IgD-negative memory B cell (primary cell): ENCODE results near the gene ACVR1B. TPM values are rescaled to one million over a fixed set of nuclear protein-coding genes. Genes with fewer than 3 reads are reported as not detected.
A peak's percentile ranks its signal among the peaks of the same experiment; 100 is the strongest.

Experiments used
- H3K27ac Mint-ChIP-seq, 3 donors: one replicate each; pipeline ENCODE4 v1.8.0; 2020 to 2022; ENCODE audit warnings: mild to moderate bottlenecking in 3 of 3, mixed read lengths in 3 of 3, moderate library complexity in 1 of 3
- H3K27me3 Mint-ChIP-seq: one replicate; pipeline ENCODE4 v1.8.0; 2021; ENCODE audit warnings: mixed read lengths
- H3K36me3 Mint-ChIP-seq: one replicate; pipeline ENCODE4 v1.8.0; 2020; ENCODE audit warnings: mild to moderate bottlenecking, mixed read lengths
- H3K4me1 Mint-ChIP-seq, 3 donors: one replicate each; pipeline ENCODE4 v1.8.0; 2020 to 2022; ENCODE audit warnings: mixed read lengths in 3 of 3, mild to moderate bottlenecking in 1 of 3
- H3K4me3 Mint-ChIP-seq, 4 donors: one replicate each; pipeline ENCODE4 v1.8.0; 2020 to 2022; ENCODE audit warnings: mild to moderate bottlenecking in 4 of 4, mixed read lengths in 4 of 4, moderate library complexity in 3 of 4
- H3K9me3 Mint-ChIP-seq, 3 donors: one replicate each; pipeline ENCODE4 v1.8.0; 2020 to 2021; ENCODE audit warnings: mixed read lengths in 3 of 3, mild to moderate bottlenecking in 1 of 3
- polyA plus RNA-seq: library from polyadenylated mRNA; unstranded; fragments of 300-500 nt; fragmentation: Illumina TruSeq; gene quantifications from one replicate; pipeline ENCODE4 v1.2.3, GENCODE V29; 2021

ACVR1B gene
- polyA plus RNA-seq: 0.90 TPM

DNA sequence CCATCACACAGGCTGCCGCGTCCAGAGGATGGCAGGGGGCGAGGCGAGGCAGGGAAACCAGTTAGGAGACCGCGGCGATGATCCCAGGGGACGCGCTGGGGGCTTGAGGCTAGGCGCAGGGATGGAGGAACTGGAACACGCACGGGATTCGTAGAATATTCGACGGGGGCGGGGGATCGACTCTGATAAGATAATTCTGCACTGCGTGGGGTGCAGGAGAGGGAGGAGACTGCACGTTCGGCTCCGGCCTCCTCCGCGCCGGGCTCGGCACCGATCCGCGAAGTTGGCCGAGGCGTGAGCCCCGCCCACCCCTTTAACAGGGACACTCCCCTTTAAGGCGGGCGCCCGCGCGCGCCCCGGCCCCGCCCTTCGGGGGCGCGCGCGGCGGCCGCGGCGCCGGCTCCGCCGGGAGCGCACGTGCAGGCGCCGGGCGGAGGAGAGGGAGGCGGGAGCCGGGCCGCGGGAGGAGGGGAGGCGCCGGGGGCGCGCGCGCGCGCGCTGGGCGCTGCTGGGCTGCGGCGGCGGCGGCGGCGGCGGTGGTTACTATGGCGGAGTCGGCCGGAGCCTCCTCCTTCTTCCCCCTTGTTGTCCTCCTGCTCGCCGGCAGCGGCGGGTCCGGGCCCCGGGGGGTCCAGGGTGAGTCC is at the start of gene ACVR1B:
ACVR1B (plus strand) TSS at position 501 of the 644 bp plus-strand sequence; CDS start at position 546, 45 bp downstream.
- Mint-ChIP-seq H3K27ac (peak within 1 kb of the TSS; percentile 48 to 89 (median 48)), H3K4me3 (peak within 1 kb of the TSS; percentile 90 to 95 (median 94)), H3K9me3 (peaks cover 0 to 3% (median 0%) of the 10 kb centered on the region in 3 donors), H3K36me3 (peaks cover 3% of the 10 kb centered on the region), H3K27me3 (peaks cover 12% of the 10 kb centered on the region), H3K4me1 (peaks cover 9 to 13% (median 10%) of the 10 kb centered on the region in 3 donors)

DNA sequence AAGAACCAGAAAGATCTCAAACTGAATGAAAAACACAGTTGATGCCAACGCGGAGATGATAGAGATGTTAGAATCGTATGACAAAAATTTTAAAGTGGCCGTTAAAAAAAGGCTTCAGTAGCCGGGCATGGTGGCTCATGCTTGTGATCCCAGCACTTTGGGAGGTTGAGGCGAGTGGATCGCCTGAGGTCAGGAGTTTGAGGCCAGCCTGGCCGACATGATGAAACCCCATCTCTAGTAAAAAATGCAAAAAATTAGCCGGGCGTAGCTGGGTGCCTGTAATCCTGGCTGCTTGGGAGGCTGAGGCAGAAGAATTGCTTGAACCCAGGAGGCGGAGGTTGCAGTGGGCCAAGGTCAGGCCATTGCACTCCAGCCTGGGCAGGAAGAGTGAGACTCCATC is 49.6 kb upstream of the ACVR1B start:
- no peaks in the 10 kb centered on the region for H3K4me1 Mint-ChIP-seq
- H3K36me3 Mint-ChIP-seq: no peaks in the 10 kb centered on the region
- no peak overlapping the region for H3K27ac Mint-ChIP-seq
- H3K9me3 Mint-ChIP-seq: peaks cover 0 to 2% (median 0%) of the 10 kb centered on the region in 3 donors
- peaks cover 19% of the 10 kb centered on the region for H3K27me3 Mint-ChIP-seq
- no peak overlapping the region for H3K4me3 Mint-ChIP-seq

DNA sequence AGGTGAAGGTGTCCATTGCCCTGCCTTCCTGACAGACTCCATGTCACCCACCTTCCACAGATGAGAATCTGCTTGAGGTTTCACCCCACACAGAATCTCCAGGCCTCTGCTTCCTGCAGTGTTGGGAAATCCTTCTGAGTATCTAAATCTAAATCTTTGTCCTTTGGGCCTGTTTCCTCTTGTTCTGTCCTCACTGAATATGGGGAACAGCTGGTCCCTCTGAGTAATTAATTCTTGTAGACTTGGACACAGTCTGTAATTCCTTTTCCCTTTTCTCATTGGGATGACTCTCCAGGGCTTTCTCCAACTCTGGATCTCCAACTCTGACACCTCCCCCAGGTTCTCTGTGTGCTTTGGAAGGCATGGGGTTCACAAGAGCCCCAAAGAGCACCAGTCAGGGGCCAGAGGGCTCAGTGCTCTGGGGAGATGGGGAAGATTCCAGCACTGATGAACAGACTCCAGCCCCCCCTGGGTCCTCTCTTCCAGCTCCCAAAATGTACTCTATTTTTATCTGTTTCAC is 46.5 kb upstream of the ACVR1B start:
- H3K27me3 Mint-ChIP-seq: peaks cover 28% of the 10 kb centered on the region
- no peaks in the 10 kb centered on the region for H3K9me3 Mint-ChIP-seq
- no peaks in the 10 kb centered on the region for H3K36me3 Mint-ChIP-seq
- no peaks in the 10 kb centered on the region for H3K4me1 Mint-ChIP-seq
- H3K4me3 Mint-ChIP-seq: no peak overlapping the region
- no peak overlapping the region for H3K27ac Mint-ChIP-seq

DNA sequence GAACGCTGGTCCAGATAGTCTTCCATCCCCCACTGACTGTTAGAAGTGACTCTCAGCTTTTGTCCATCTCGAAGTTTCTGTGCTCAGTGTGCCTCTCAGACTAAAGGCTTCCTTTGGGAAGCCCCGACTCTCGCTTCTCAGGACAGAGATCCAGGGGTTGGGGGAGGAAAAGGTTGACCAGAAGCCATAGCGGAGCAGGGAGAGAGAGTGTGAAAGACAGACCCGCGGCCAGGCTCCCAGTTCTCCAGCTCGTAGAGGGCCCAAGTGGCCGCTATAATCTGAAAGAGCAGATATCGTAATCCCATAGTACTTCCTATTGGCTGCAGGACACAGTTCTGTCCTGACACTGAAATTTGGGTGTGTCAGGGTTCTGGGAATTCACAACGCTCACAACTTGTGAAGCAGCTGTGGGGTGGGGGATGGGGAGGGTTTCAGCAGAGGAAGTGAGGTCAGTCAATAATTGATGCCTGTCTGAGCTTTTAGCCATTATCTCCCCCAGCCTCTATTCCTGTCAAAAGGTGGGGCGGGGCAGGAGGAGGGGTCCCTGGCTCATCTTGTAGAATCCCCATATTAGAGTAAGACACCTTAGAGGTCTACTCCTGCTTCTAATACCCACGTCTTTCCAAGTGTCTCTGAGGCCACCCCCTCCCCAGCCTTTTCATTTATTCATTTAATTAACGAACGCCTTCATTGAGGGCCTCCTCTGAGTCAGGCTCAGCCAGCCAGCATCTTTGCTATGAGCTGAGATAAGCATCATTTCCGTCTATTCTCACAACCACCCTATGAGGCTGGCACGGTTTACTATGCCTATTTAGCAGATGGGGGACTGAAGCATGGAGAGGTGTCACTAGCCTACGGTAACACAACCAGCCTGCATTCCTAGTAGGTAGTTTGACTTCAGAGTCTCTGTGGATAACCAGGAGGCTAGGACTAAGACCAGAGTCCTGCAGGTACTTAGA is 45.7 kb upstream of the ACVR1B start:
- H3K36me3 Mint-ChIP-seq: peaks cover 1% of the 10 kb centered on the region
- H3K27me3 Mint-ChIP-seq: peaks cover 28% of the 10 kb centered on the region
- no peaks in the 10 kb centered on the region for H3K4me1 Mint-ChIP-seq
- no peak overlapping the region for H3K27ac Mint-ChIP-seq
- H3K4me3 Mint-ChIP-seq: no peak overlapping the region
- H3K9me3 Mint-ChIP-seq: no peaks in the 10 kb centered on the region

DNA sequence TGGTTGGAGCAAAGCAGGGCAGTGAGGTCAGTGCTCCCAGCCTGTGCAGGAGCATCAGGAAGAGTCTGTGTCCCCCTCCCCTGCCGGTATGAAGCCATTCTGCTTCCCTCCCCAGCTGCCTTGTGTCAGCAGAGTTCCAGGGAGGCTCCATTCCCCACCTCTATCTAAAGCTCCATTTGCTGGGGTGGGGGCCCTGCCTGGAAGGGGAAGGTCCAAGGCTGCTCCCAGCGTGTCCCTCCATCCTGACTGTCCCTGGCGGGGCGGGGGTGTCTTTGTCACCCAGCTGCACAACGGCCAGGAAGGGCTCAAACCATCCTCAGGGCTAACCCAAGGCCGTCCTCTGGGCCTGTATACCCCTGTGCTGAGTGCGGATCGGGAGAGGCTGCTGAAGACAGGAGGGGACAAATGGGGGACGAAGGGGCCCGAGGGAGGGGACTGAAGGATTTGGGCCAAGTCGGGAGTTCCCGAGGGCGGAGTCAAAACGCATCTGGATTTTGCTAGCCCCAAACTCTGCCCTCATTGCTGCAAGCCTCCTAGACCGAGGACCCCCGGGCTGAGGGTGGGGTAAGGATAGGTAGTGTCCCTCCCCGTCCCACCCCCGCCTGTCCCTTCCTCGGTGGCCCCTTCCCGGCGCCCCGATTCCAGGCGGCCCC is 44.9 kb upstream of the ACVR1B start:
- H3K4me3 Mint-ChIP-seq: no peak overlapping the region

DNA sequence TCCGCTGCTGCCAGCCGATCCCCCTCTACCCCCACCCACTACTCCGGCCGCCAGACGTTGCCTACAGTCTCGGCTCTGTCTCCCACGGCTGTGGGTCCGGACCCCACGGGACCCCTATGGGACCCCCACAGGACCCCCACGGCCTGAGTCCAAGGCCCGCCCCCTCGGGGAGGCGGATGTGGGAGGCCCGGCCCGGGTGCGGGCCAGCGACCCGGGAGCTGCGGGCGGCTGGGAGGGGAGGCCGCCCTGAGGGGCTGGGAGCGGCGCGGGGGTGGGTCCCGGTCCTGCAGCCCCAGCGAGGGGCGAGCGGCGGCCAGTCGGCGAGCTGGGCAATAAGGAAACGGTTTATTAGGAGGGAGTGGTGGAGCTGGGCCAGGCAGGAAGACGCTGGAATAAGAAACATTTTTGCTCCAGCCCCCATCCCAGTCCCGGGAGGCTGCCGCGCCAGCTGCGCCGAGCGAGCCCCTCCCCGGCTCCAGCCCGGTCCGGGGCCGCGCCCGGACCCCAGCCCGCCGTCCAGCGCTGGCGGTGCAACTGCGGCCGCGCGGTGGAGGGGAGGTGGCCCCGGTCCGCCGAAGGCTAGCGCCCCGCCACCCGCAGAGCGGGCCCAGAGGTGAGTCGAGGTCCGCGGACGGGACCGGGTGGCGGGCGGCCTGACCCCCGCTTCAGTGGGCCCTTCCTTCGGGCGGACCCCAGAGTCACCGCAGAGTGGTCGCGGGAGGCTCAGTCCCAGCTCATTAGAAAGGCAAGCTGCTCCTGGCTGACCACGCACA is 44.2 kb upstream of the ACVR1B start, which contains the start of gene ACVRL1:
ACVRL1 (plus strand) TSS at position 422 of the 773 bp plus-strand sequence. CDS start 4,971 bp downstream, outside the sequence.
- Mint-ChIP-seq H3K4me1 (no peaks in the 10 kb centered on the region), H3K27ac (no peak within 1 kb of the TSS), H3K27me3 (peaks cover 36% of the 10 kb centered on the region), H3K4me3 (peak within 1 kb of the TSS in 1 of 4 donors; percentile 52), H3K9me3 (no peaks in the 10 kb centered on the region), H3K36me3 (peaks cover 1% of the 10 kb centered on the region)

More for the DNA sequence above, 44.9 kb upstream of the ACVR1B start:
- Mint-ChIP-seq H3K4me1 (no peaks in the 10 kb centered on the region), H3K36me3 (peaks cover 1% of the 10 kb centered on the region), H3K27me3 (peaks cover 33% of the 10 kb centered on the region), H3K27ac (no peak overlapping the region), H3K9me3 (no peaks in the 10 kb centered on the region)

DNA sequence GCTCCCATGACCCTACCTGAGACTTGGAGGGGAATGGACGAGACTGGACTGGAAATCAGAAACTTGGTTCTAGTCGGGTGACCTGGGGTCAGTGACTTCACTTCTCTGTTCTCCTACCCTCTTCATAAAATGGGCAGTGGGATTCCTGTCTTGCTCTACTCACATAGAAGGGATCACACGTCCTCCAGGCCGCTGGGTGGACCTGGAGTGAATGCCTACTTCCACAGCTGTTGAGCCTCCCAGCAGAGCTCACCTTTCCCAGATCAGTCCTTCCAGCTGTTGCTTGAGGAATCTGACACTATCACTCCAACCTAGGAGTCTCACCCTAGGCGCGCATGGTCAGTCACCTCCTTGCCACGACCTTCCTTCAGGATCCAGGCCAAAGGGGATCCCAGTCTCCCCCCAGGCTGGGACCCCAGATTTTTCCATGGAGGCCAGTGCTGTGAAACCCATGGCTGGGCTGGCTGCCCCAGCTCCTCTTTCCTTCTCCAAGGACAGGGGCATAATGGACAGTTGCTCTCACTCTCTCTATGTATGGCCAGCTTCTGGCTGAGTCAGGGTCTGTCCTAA is 43.6 kb upstream of the ACVR1B start:
- peak overlapping the region in 1 of 4 donors; percentile 52 for H3K4me3 Mint-ChIP-seq
- no peaks in the 10 kb centered on the region for H3K9me3 Mint-ChIP-seq
- H3K27ac Mint-ChIP-seq: no peak overlapping the region
- peaks cover 0 to 2% (median 0%) of the 10 kb centered on the region in 3 donors for H3K4me1 Mint-ChIP-seq
- peaks cover 37% of the 10 kb centered on the region for H3K27me3 Mint-ChIP-seq
- H3K36me3 Mint-ChIP-seq: peaks cover 1% of the 10 kb centered on the region

DNA sequence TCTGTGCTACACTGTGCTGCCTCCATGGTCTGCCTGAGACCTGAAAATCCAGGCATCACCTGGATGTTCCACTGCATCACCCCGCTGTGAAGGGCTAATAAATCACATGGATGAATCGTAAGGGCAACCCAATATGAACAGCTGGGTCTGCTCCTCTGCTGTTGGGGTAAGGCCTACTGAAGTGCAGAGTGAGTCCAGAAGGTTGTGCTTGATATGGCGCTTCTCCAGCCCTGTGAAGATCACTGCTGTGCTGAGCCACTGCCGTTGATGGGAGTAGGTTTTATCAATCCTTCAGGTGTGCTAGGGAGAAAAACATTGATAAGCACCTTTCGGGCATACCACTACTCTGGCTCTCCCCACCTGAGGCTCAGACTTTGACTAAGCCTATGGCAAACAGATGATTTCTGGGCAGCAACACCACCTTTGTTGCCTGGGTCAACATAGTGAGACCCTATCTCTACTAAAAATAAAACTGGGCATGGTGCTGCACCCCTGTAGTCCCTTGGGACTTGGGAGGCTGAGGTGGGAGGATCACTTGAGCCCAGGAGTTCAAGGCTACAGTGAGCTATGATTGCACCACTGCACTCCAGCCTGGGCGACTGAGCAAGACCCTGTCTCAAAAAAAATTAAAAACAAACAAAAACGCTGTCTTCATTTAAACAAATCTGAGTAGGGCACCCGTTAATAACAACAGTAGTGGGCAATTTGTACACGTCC is 42.5 kb upstream of the ACVR1B start:
- Mint-ChIP-seq H3K4me3 (no peak overlapping the region), H3K36me3 (peaks cover 1% of the 10 kb centered on the region), H3K9me3 (no peaks in the 10 kb centered on the region), H3K27me3 (peaks cover 38% of the 10 kb centered on the region), H3K4me1 (peaks cover 0 to 2% (median 0%) of the 10 kb centered on the region in 3 donors), H3K27ac (no peak overlapping the region)

DNA sequence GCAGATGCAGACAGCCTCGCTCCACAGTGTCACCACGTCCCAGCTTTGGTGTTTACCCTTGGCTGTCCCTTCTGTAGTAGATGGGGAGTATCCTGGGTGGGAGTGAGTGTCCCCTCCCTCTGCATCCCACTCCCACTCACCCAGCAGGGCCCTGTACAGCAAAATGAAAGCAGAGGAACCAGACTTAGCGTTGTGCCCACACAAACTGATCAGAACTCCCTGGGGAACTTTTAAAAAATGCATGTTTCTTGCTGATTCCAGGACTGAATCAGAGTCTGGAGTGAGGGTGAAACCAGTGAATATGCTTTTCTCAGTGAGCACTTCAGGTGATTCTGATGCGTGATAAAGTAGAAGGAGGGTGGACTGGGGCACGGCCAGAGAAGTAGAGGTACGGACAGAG is 41.3 kb upstream of the ACVR1B start:
- H3K9me3 Mint-ChIP-seq: no peaks in the 10 kb centered on the region
- H3K36me3 Mint-ChIP-seq: peaks cover 1% of the 10 kb centered on the region
- no peak overlapping the region for H3K27ac Mint-ChIP-seq
- H3K27me3 Mint-ChIP-seq: peaks cover 38% of the 10 kb centered on the region
- no peak overlapping the region for H3K4me3 Mint-ChIP-seq
- peaks cover 0 to 2% (median 0%) of the 10 kb centered on the region in 3 donors for H3K4me1 Mint-ChIP-seq

DNA sequence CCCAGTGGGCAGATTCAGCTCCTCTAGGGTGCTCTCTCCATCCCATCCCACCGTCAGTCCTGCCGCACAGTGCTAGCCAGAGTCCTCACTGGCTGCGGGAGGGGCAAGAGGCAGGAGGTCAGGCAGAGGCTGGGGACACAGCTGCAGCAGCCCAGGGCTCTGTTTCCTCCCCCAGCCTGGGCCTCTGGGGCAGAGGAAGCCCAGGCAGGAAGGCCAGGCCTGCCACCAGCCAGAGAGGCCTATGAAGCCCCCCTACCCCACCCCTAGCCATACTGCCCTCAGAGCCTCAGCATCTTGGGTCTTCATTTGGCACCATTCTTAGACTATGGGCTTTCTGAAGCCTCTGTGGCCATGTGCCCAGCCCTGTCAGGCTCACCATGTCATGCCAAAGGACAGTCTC is 40.8 kb upstream of the ACVR1B start:
- Mint-ChIP-seq H3K27ac (peak overlapping the region in 1 of 3 donors; percentile 53), H3K27me3 (peaks cover 34% of the 10 kb centered on the region), H3K9me3 (no peaks in the 10 kb centered on the region), H3K36me3 (peaks cover 1% of the 10 kb centered on the region), H3K4me1 (peaks cover 0 to 2% (median 0%) of the 10 kb centered on the region in 3 donors), H3K4me3 (no peak overlapping the region)

DNA sequence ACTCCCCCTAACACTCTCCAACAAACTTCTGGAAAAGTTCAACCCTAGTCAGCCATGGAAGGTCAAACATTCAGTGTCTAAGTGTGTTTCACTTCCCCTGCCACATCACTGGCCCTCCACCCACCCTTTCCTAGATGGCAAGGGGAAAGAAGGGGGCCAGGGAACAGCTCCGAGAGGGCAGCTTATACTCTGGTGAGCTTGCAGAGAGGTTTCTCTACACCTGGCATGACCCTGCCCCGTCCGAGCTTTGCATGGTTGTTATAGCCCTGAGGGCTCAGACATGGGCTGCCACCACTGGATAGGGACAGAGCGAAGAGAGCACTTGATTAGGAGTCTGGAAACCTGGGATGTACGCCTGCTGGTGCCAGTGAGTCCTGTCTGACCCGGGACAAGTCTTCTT is 40.2 kb upstream of the ACVR1B start:
- H3K27me3 Mint-ChIP-seq: peaks cover 30% of the 10 kb centered on the region

DNA sequence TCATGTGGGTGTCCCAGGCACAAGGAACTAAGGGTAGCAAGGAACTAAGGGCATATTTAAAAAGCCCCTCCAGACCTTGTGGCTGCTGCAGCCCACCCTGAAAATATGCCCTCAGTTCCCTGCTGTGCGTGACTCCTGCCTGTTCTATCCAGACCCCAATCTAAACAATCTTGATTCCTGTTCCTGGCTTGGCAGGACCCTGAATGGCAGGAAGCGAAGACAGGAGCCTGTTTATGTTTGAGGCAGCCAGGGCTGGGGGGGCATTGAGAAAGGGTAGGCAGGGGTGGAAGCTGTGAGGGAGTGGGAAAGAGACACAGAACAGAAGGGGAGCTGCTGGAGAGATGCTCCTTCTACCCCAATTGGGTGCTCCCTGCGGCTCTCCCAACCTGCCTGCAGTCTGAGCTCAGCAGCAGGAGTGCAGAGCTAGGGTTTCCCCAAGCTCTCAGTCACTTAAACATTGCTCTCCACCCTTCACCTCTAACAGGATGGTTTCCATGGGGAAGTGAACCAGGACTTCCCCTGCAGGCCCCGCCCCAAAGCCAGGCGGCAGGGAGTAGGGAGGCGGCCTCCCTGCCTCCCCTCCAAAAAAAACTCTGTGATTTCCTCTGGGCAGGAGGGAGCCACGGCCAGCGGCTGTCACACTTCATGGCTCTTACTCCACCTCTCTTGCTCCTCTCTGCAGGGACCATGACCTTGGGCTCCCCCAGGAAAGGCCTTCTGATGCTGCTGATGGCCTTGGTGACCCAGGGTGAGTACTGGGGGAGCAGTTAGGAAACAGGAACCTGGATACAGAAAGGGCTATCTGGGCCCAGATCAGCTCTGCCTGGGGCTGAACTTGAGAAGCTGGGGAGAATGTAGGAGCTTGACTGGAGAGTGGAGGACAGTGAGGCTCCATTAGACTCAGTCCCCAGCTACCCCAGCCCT is 39.4 kb upstream of the ACVR1B start:
- Mint-ChIP-seq H3K27ac (peak overlapping the region in 1 of 3 donors; percentile 74), H3K9me3 (no peaks in the 10 kb centered on the region), H3K4me3 (no peak overlapping the region), H3K27me3 (peaks cover 26% of the 10 kb centered on the region), H3K36me3 (peaks cover 1% of the 10 kb centered on the region), H3K4me1 (peaks cover 0 to 2% (median 0%) of the 10 kb centered on the region in 3 donors)

More for the DNA sequence above, 40.2 kb upstream of the ACVR1B start:
- no peak overlapping the region for H3K4me3 Mint-ChIP-seq
- H3K4me1 Mint-ChIP-seq: peaks cover 0 to 2% (median 0%) of the 10 kb centered on the region in 3 donors
- peak overlapping the region in 1 of 3 donors; percentile 74 for H3K27ac Mint-ChIP-seq
- no peaks in the 10 kb centered on the region for H3K9me3 Mint-ChIP-seq
- H3K36me3 Mint-ChIP-seq: peaks cover 1% of the 10 kb centered on the region
